HFF-Myc (cell line): ENCODE data around the gene LRFN2.

Experiments used
- DNase-seq: peaks from one replicate; pipeline ENCODE4 v3.0.0-alpha.2; 2011; ENCODE audit warnings: low read depth; ENCODE audit errors: extremely low read depth
- H3K4me3 ChIP-seq: replicated peaks from 2 replicates; pipeline ENCODE4 v1.5.1; 2011; ENCODE audit warnings: low read depth, mild to moderate bottlenecking, control low read depth, low read length
- CTCF ChIP-seq: IDR thresholded peaks from 2 replicates; pipeline ENCODE4 v1.5.1; 2012; ENCODE audit warnings: mild to moderate bottlenecking, low read depth, low read length, control low read depth; ENCODE audit errors: missing control alignments

LRFN2 gene

GRCh38 chr6:40399888-40400457 is 187.2 kb downstream of the LRFN2 start:
- H3K4me3 ChIP-seq: no peak overlapping the region
- no peak for DNase-seq
- TF ChIP-seq CTCF: no peak

GRCh38 chr6:40398810-40399477 is 188.2 kb downstream of the LRFN2 start:
- DNase-seq: no peak
- no peak for TF ChIP-seq CTCF
- no peak overlapping the region for H3K4me3 ChIP-seq

GRCh38 chr6:40398034-40398691 is 189.0 kb downstream of the LRFN2 start:
- no peak for TF ChIP-seq CTCF
- no peak overlapping the region for H3K4me3 ChIP-seq

GRCh38 chr6:40397287-40398033 is 189.7 kb downstream of the LRFN2 start:
- DNase-seq: no peak
- TF ChIP-seq CTCF: no peak
- no peak overlapping the region for H3K4me3 ChIP-seq

More at GRCh38 chr6:40398034-40398691, 189.0 kb downstream of the LRFN2 start:
- DNase-seq: no peak

GRCh38 chr6:40395698-40396076 is 191.5 kb downstream of the LRFN2 start:
- TF ChIP-seq CTCF: no peak
- H3K4me3 ChIP-seq: no peak overlapping the region
- no peak for DNase-seq

- no peak for DNase-seq
- H3K4me3 ChIP-seq: no peak overlapping the region
- TF ChIP-seq CTCF: no peak
Observed at GRCh38 chr6:40395066-40395697, 192.0 kb downstream of the LRFN2 start.
